ENCODE measurements around the gene CNTNAP5.

DNA sequence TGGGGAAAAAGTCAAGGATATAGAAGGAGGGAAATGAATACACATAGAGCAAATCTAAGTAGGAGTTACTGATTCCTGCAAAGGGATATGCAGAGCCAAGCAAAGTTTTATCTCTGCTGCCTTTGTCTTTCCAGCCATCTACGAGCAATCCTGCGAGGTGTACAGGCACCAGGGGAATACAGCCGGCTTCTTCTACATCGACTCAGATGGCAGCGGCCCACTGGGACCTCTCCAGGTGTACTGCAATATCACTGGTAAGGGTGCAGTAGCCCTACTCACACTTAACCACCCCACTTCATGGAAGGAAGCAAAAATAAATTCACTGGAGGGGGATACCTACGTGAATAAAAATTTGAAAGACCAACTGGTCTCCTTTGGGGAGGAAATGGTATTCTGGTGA lies 584.6 kb downstream of the CNTNAP5 start:
- no peak for TF ChIP-seq EZH2 (IDR thresholded peaks at IDR 0.05; ENCODE audit: borderline replicate concordance, low read length)
- TF ChIP-seq, protein P1, sequence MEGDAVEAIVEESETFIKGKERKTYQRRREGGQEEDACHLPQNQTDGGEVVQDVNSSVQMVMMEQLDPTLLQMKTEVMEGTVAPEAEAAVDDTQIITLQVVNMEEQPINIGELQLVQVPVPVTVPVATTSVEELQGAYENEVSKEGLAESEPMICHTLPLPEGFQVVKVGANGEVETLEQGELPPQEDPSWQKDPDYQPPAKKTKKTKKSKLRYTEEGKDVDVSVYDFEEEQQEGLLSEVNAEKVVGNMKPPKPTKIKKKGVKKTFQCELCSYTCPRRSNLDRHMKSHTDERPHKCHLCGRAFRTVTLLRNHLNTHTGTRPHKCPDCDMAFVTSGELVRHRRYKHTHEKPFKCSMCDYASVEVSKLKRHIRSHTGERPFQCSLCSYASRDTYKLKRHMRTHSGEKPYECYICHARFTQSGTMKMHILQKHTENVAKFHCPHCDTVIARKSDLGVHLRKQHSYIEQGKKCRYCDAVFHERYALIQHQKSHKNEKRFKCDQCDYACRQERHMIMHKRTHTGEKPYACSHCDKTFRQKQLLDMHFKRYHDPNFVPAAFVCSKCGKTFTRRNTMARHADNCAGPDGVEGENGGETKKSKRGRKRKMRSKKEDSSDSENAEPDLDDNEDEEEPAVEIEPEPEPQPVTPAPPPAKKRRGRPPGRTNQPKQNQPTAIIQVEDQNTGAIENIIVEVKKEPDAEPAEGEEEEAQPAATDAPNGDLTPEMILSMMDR (conservative IDR thresholded peaks at IDR 0.05 in 1 of 2, IDR thresholded peaks at IDR 0.05 in 1 of 2; ENCODE audit: extremely low read depth in 1 of 2, insufficient read depth in 1 of 2, low read depth in 1 of 2, low read length in 2 of 2): no peak

Measured in mammary epithelial cell (primary cell).